K562 (cell line): Measurements from ENCODE around the gene MLXIPL. TPM values are rescaled to one million over a fixed set of nuclear protein-coding genes. Genes with fewer than 3 reads are reported as not detected.

Source experiments
- BACH1 ChIP-seq: fragments of 200-800 bp; sonication (Bioruptor generic); IDR thresholded peaks from 2 replicates; pipeline ENCODE4 v1.6.1; 2016; ENCODE audit warnings: missing genetic modification characterization, missing compliant biosample characterization
- CCNT2 ChIP-seq: IDR thresholded peaks from 2 replicates; pipeline ENCODE4 v1.6.1; 2011; ENCODE audit warnings: borderline replicate concordance, low read depth, mild to moderate bottlenecking, moderate library complexity, mixed read lengths, low read length; ENCODE audit not compliant: insufficient read length; ENCODE audit errors: extremely low read depth
- CHD4 ChIP-seq: fragments of 200-600 bp; sonication (generic); IDR thresholded peaks from 3 replicates; pipeline ENCODE4 v1.6.1; 2012; ENCODE audit warnings: low read depth, mild to moderate bottlenecking, mixed read lengths, low read length, inconsistent platforms; ENCODE audit not compliant: insufficient read depth, insufficient replicate concordance, poor library complexity, severe bottlenecking
- CREBBP ChIP-seq: IDR thresholded peaks from one replicate; pipeline ENCODE4 v1.6.1; 2012; ENCODE audit warnings: low read depth, mild to moderate bottlenecking, control low read depth, inconsistent platforms, low read length
- EGR1 ChIP-seq: fragments of 450-650 bp; conservative IDR thresholded peaks from 2 replicates; pipeline ENCODE4 v1.6.1; 2017; ENCODE audit warnings: mild to moderate bottlenecking
- JUND ChIP-seq, 2 experiments: IDR thresholded peaks; 2 replicates in 1 of 2; 3 replicates in 1 of 2; pipeline ENCODE4 v1.6.1; 2011; ENCODE audit warnings: borderline replicate concordance in 2 of 2, low read depth in 2 of 2, low read length in 2 of 2, improper control_type of control experiment in 1 of 2, missing biosample characterization in 1 of 2, missing genetic modification characterization in 1 of 2, missing genetic modification reagents in 1 of 2
- KDM4B ChIP-seq, 2 experiments: fragments of 450-650 bp in 1 of 2; sonication (generic) in 1 of 2; IDR thresholded peaks; 2 replicates each; pipeline ENCODE4 v1.6.1; 2016 to 2017; ENCODE audit warnings: borderline replicate concordance in 2 of 2, antibody characterized with exemption in 1 of 2, low read depth in 1 of 2, mild to moderate bottlenecking in 1 of 2
- KLF1 ChIP-seq: fragments of 450-650 bp; IDR thresholded peaks from 2 replicates; pipeline ENCODE4 v1.6.1; 2016; ENCODE audit warnings: missing genetic modification characterization, missing compliant biosample characterization
- MTA1 ChIP-seq: fragments of 450-650 bp; IDR thresholded peaks from 2 replicates; pipeline ENCODE4 v1.6.1; 2017; ENCODE audit warnings: borderline replicate concordance
- MXI1 ChIP-seq: IDR thresholded peaks from 2 replicates; pipeline ENCODE4 v1.6.1; 2011; ENCODE audit warnings: low read depth, mild to moderate bottlenecking, improper control_type of control experiment, low read length
- NEUROD1 ChIP-seq: fragments of 150-350 bp; IDR thresholded peaks from 2 replicates; pipeline ENCODE4 v1.6.1; 2014; ENCODE audit warnings: borderline replicate concordance, low read length, low read depth; ENCODE audit not compliant: partially characterized antibody
- POLR2AphosphoS5 ChIP-seq: IDR thresholded peaks from 2 replicates; pipeline ENCODE4 v1.6.1; 2011; ENCODE audit warnings: mild to moderate bottlenecking, low read depth, low read length, moderate library complexity; ENCODE audit not compliant: control insufficient read depth, insufficient read depth
- ZNF445 ChIP-seq: fragments of 250-450 bp; sonication (Bioruptor Pico); IDR thresholded peaks from 2 replicates; pipeline ENCODE4 v1.4.0; 2020; ENCODE audit warnings: low read depth, mild to moderate bottlenecking, moderate library complexity
- polyA plus RNA-seq, 8 experiments: library from polyadenylated mRNA; depleted of rRNA in 4 of 8; stranded (reverse) in 5 of 8; unstranded in 3 of 8; fragments of >200 nt; fragmentation: Nextera tagmentation in 2 of 8; fragmentation: Illumina TruSeq in 1 of 8; extraction: Ambion mirVana in 2 of 8; extraction: Trizol in 1 of 8; gene quantifications; 2 replicates each; pipeline versions ENCODE4 v1.2.1 to v1.2.3, GENCODE V29; 2011 to 2014; ENCODE audit warnings: inconsistent platforms in 1 of 8, missing spikeins in 1 of 8
- total RNA-seq, 7 experiments: library from RNA; depleted of rRNA in 6 of 7; stranded (reverse); fragments of >200 nt in 6 of 7; fragmentation: Illumina TruSeq in 2 of 7; extraction: Trizol in 2 of 7; gene quantifications; 2 replicates each; pipeline versions ENCODE4 v1.2.1 to v1.2.3, GENCODE V29; 2011 to 2021; ENCODE audit warnings: low replicate concordance in 1 of 7
- TF ChIP-seq, protein P1 (sequence below): sonication (generic); formaldehyde crosslinking; IDR thresholded peaks from 2 replicates; pipeline ENCODE4 v1.8.0; 2022; ENCODE audit warnings: mild to moderate bottlenecking, missing genetic modification reagents
- TF ChIP-seq, protein P2 (sequence below): fragments of 250-450 bp; sonication (Bioruptor Pico); IDR thresholded peaks from 2 replicates; pipeline ENCODE4 v1.5.0; 2020; ENCODE audit warnings: mild to moderate bottlenecking, borderline replicate concordance
- TF ChIP-seq, protein P3 (sequence below): fragments of 250-450 bp; sonication (Bioruptor Pico); IDR thresholded peaks from 2 replicates; pipeline ENCODE4 v1.4.0; 2020; ENCODE audit warnings: mild to moderate bottlenecking, moderate library complexity, borderline replicate concordance

Gene MLXIPL
- total and polyA plus RNA-seq, 9 of the 15 experiments (the other 6 are each of a cell fraction or from before 2014, with no cell fraction given) = 0.11 to 18.4 (median 1.4) TPM

DNA sequence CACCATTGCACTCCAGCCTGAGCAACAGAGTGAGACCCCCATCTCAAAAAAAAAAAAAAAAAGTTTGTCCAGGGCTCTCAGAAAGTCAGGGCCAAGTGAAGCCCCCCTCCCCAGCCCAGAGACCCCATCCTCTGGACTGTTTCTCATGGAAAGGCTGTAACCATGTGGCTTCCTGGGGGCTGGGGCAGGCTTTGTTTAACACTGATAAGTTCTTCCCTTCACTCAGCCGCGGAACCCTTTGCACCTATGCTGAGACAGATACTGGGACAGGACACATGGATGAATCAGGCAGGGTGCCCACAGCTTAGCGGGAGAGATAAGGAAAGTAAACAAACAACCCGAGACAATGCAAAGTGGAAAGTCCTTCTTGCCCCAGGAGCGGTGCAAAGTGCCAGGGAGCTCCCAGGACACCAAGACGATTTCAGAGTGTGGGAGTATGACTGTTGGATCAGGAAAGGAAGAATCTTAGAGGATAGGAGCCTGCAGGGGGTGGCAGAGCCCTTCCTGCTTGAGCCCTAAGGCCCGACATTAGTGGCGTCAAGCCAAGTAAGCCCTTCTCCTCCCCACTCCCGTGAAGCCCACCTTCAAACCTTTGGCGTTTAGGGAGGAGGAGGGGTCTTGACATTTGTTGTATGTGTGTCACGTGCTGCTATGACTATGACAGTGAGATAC lies 11.6 kb downstream of the MLXIPL start (continued):
- TF ChIP-seq CHD4 = no peak
- TF ChIP-seq, protein P1, sequence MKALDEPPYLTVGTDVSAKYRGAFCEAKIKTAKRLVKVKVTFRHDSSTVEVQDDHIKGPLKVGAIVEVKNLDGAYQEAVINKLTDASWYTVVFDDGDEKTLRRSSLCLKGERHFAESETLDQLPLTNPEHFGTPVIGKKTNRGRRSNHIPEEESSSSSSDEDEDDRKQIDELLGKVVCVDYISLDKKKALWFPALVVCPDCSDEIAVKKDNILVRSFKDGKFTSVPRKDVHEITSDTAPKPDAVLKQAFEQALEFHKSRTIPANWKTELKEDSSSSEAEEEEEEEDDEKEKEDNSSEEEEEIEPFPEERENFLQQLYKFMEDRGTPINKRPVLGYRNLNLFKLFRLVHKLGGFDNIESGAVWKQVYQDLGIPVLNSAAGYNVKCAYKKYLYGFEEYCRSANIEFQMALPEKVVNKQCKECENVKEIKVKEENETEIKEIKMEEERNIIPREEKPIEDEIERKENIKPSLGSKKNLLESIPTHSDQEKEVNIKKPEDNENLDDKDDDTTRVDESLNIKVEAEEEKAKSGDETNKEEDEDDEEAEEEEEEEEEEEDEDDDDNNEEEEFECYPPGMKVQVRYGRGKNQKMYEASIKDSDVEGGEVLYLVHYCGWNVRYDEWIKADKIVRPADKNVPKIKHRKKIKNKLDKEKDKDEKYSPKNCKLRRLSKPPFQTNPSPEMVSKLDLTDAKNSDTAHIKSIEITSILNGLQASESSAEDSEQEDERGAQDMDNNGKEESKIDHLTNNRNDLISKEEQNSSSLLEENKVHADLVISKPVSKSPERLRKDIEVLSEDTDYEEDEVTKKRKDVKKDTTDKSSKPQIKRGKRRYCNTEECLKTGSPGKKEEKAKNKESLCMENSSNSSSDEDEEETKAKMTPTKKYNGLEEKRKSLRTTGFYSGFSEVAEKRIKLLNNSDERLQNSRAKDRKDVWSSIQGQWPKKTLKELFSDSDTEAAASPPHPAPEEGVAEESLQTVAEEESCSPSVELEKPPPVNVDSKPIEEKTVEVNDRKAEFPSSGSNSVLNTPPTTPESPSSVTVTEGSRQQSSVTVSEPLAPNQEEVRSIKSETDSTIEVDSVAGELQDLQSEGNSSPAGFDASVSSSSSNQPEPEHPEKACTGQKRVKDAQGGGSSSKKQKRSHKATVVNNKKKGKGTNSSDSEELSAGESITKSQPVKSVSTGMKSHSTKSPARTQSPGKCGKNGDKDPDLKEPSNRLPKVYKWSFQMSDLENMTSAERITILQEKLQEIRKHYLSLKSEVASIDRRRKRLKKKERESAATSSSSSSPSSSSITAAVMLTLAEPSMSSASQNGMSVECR (CRISPR knock-in tag) = no peak; the same call in none of the 2 replicates
- no peak for TF ChIP-seq KDM4B (IDR thresholded peaks at IDR 0.05; ENCODE audit: borderline replicate concordance in 2 of 2, low read depth in 1 of 2)
- TF ChIP-seq, protein P2, sequence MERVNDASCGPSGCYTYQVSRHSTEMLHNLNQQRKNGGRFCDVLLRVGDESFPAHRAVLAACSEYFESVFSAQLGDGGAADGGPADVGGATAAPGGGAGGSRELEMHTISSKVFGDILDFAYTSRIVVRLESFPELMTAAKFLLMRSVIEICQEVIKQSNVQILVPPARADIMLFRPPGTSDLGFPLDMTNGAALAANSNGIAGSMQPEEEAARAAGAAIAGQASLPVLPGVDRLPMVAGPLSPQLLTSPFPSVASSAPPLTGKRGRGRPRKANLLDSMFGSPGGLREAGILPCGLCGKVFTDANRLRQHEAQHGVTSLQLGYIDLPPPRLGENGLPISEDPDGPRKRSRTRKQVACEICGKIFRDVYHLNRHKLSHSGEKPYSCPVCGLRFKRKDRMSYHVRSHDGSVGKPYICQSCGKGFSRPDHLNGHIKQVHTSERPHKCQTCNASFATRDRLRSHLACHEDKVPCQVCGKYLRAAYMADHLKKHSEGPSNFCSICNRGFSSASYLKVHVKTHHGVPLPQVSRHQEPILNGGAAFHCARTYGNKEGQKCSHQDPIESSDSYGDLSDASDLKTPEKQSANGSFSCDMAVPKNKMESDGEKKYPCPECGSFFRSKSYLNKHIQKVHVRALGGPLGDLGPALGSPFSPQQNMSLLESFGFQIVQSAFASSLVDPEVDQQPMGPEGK = no peak
- TF ChIP-seq MTA1 = peak; percentile 92
- no peak for TF ChIP-seq ZNF445
- peak; percentile 96 for TF ChIP-seq POLR2AphosphoS5
- peak; percentile 70 for TF ChIP-seq NEUROD1
- TF ChIP-seq, protein P3, sequence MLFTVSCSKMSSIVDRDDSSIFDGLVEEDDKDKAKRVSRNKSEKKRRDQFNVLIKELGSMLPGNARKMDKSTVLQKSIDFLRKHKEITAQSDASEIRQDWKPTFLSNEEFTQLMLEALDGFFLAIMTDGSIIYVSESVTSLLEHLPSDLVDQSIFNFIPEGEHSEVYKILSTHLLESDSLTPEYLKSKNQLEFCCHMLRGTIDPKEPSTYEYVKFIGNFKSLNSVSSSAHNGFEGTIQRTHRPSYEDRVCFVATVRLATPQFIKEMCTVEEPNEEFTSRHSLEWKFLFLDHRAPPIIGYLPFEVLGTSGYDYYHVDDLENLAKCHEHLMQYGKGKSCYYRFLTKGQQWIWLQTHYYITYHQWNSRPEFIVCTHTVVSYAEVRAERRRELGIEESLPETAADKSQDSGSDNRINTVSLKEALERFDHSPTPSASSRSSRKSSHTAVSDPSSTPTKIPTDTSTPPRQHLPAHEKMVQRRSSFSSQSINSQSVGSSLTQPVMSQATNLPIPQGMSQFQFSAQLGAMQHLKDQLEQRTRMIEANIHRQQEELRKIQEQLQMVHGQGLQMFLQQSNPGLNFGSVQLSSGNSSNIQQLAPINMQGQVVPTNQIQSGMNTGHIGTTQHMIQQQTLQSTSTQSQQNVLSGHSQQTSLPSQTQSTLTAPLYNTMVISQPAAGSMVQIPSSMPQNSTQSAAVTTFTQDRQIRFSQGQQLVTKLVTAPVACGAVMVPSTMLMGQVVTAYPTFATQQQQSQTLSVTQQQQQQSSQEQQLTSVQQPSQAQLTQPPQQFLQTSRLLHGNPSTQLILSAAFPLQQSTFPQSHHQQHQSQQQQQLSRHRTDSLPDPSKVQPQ (CRISPR knock-in tag) = no peak
- peak; percentile 43; the same call in 1 of the 2 replicates for TF ChIP-seq BACH1
- peak; percentile 25; the same call in 1 of the 2 replicates for TF ChIP-seq EGR1
- TF ChIP-seq MXI1 = peak; percentile 56; the same call in 1 of the 2 replicates
- peak; percentile 87 for TF ChIP-seq CCNT2
- TF ChIP-seq KLF1 (tag) = no peak
- no peak for TF ChIP-seq CREBBP
- TF ChIP-seq JUND (IDR thresholded peaks at IDR 0.05; ENCODE audit: borderline replicate concordance, low read depth, low read length) = peak; percentile 92
- TF ChIP-seq JUND (tag; IDR thresholded peaks at IDR 0.05; ENCODE audit: borderline replicate concordance, low read depth, low read length) = peak; percentile 84; the same call in 2 of the 3 replicates
